Muscle of back (tissue), 11 donors: ENCODE results near the gene DPM1. TPM values are rescaled to one million over a fixed set of nuclear protein-coding genes. Genes with fewer than 3 reads are reported as not detected.
A peak's percentile ranks its signal among the peaks of the same experiment; 100 is the strongest.

ENCODE experiments used
- DNase-seq, 3 donors: peaks; one replicate each; pipeline versions ENCODE4 v3.0.0 to v3.0.0-alpha.2; 2013
- polyA plus RNA-seq, 10 donors: library from polyadenylated mRNA; unstranded; fragments of 120-200 nt; gene quantifications; one replicate each; pipeline ENCODE4 v1.2.1, GENCODE V29; 2013; ENCODE audit not compliant: insufficient read length in 10 of 10

DPM1 gene
- polyA plus RNA-seq, 10 donors, result 44.4 to 50.5 (median 47.6) TPM

DNA sequence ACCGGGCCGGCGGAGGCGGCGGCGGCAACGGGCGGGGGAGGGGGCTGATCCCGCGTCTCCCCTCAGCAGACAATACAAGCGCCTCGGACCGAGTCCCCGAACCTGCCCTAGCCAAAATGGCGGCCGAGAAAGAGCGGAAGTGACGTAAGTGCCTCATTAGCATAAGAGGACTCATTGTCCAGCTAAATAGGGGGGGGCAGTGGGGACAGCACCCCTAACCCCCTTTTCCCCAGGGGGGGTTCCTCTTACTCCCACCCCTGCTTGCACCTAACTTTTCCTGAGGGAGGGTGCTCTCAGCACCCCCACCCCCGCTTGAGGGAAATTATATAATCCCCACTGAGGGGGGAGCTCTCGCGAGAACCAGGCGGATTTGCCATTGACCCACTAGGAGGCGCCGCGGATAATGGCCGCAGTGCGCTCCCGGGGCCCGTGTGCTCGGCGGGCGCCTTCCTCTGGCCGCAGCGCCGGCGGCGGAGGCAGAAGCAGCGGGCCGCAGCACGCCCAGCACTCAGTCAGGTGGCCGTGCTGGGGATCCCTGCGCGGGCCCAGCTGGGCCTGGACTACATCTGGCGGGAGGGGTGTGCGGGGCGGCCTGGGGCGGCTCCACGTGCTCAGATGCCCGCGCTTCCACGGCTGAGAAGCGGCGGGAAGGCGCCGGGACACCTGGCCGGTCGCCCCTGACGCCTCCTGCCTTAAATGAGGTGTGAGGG lies 26.9 kb downstream of the DPM1 start, which contains the start of gene ADNP:
Gene ADNP, minus strand, starts transcription at position 132 of the 710 bp plus-strand sequence. CDS start 27,441 bp downstream, outside the sequence.
- peak; percentile 94 to 97 (median 95) for DNase-seq

GRCh38 chr20:50930976-50931305 lies 27.4 kb downstream of the DPM1 start:
- DNase-seq, result no peak

DNA sequence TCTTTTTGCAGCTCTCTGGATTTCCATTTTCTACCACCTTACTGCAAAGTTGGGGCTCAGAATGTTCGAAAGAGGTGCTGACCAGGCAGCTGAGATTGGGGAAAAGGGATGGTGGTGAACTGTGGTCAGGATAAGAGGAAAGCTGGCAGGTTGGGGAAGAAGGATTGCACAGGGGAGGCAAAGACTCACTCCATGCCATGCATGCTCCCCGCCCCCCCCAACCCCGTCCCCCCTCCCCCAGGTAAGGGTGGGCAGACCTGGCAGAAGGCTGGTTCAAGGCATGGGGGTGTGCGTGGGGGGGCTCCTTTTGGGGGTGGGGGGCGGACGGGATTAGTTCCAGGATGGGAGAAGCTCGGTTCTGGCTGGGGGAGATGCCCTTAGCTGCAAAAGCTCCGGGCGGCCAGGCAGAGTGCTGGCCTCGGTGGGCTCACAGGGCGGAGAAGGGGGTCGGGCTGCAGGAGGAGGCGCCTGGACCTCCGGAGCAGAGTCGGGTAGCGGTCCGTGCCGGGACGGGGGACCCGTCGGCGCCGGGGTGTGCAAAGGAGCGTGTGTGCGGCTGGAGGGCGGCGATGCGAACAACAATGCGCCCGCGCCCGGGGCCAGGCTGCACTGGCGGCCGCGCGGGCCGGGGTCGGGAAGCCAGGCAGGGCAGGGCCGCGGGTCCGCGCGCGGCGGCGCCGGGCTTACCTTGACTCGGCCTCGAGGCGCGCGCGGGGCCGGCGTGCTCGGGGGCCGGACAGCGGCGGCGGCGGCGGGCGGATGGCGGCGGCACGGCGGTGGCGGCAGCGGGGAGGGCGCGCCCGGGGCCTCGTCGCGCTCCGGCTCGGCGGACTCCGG lies 28.0 kb downstream of the DPM1 start:
- DNase-seq, result peak in 1 of 3 donors; percentile 58

DNA sequence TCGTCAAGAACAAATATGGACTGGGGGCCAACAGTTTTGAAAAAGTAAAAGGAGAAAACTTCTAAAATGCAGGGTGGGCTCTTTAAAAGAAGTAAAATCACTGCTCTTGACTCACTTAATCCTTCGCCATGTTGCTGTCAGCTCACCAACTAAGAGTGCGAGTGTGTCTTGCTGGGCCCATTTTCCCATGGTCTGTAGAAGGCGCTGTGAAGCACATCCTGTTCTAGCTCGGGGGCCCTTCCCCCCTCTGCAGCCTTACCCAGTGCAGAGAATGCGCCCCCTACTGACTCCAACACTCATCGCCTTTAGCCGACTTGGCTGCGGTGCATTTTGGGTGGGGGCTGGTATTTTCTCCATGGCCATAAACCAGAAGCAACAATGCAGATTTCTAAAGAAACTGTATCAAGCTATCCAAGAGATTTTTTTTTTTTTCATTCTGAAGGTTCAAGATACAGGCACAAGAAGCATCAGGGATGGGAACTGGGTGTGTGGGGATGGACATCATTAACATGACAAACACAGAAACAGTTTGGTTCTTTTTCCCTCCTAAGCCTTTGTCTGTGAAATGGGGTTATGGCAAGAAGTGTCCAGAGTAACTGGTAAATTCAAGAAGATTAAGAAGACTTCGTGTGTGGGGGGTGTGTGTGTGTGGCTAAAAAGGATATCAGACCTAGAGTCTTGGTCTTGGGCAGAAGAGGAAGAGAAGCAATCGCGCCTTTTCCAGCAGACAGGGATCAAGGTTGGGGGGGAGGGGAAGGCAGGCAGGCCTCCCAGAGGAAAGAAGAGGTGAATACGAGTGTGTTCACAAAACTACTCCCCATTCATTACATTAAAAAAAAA lies 28.8 kb downstream of the DPM1 start:
- DNase-seq, result peak; percentile 91 to 94 (median 92)

GRCh38 chr20:50928469-50928868 lies 29.9 kb downstream of the DPM1 start:
- no peak for DNase-seq

DNA sequence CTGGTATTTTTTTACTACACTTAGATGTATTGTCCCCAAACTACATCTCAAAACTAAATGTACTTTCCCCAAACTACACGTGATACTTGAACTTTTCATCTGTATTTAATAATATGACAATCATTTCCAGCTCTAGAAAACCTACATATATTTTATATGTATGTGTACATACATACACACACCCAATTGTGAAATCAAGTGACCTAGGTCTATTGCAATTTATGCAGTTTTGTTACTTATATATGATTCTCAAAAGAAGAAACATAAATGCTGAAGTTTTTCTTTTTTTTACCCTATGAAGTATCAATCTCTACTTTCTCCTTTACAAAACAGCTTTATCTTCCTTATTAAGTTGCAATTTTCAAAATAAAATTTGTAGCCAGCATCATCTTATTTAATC lies 31.8 kb downstream of the DPM1 start:
- no peak for DNase-seq

DNA sequence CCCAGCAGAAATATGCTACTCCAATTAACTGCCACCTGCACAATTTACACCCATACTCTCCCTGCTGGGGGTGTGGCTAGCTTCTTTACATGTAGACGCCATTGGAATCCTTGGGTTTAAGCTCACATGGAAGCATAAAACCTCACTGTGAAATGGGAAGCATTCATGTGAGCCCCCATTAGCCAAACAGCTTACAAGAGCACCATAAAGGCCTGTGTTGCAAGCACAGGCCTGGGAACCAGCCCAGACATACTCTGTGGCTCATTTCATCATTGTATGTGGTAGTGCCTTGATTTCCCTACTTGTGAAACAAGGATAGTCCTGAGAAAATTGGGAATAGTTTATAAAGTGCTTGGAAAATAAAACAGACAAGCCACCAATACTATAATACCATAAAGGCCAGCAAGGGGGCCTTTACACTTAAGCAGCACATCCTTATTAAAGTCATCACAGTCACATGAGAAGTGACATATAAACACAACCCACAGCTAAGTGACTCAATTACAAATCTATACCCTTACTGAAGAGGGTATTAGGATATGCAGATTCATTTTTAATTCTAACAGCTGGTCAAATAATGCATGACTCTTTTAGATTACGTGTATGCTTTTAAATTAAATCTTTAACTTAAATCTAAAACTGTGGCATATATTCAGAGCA lies 33.9 kb downstream of the DPM1 start:
- no peak for DNase-seq

DNA sequence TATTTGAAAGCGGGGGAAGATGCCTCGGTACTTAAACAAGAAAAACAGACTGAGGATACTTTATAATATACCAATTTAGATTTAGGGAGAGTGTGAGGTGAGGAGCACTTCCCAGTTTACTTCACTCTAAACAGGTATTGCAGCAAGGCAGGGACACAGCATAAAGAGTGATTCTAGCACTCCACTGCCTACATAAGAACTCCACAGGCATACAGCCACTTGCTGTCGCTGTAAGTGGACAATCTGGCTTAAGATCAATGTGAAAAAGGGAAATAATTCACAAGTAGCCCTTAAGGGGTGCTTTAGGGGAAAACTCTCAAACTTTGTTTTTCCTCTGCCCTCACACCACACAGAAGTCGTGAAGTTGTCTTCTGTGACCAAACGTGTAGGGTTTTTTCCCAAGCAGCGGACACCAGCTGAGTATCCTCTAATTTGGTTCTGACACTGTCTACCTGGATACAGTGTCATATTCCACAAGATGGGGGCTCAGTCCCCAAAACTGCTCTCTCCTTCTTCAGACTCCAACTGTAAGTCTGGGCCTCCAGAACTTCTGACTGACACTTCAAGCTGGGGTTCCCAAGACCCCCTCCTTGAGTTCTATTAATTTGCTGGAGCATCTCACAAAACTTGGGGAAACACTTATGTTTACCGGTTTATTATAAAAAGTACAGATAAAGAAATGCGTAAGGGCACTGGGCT lies 36.4 kb downstream of the DPM1 start:
- DNase-seq, result no peak

DNA sequence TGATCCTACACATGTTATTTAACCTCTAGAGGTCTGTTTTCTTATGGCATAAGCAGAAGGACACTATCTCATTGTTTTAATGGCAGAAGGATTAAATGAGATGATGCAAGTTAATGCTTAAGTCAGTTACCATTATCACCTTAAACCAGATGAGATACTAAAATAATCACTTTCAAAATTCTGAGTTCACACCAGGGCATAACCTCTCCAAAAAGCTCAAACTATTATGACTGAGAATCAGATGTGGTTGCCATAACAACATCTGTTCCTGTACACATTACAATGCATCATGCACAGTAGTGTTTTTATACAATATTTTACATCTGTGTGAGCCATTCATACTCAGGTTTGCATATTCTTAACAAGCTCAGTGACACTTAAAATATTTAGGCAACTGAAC lies 37.3 kb downstream of the DPM1 start:
- peak in 1 of 3 donors; percentile 33 for DNase-seq

GRCh38 chr20:50919567-50919966 lies 38.8 kb downstream of the DPM1 start:
- DNase-seq, result no peak

DNA sequence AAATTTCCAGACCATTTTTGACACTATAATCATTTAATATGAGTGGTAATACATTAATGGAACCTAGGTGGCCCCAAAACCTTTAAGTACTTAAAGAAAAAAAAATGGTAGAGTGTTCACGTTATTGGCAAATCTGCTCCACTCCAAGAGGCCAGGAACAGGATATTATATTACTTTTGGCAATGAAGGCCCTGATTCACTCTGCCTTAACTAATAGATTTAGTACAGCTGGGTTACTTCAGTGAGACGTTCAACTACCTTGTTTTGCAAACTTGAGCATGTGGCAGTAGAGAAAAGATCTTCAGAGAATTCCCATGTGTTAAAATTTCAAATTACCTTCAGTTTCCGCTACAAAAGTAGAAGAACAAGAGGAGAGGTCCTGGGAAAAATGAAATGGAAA lies 39.9 kb downstream of the DPM1 start:
- no peak for DNase-seq

- no peak for DNase-seq
Measured at GRCh38 chr20:50916934-50917333, 41.4 kb downstream of the DPM1 start.

DNA sequence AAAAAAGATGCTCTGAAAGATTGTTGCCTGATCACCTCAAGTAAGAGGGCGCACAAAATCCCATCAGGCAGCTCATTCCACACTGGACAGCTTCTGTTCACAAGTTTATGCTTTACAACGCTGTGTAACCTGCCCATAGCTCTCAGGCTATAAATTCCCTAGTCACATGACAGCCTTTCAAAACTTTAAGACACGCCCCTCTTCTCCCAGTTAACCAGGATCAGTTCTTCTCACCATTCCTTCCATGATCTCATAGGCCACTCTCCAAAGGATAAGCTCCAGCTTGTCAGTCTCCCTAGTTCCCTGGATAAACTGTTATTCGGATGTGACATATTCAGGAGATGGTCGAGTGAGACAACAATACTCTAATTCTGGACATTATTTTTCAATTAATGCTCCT lies 42.1 kb downstream of the DPM1 start:
- DNase-seq, result no peak

DNA sequence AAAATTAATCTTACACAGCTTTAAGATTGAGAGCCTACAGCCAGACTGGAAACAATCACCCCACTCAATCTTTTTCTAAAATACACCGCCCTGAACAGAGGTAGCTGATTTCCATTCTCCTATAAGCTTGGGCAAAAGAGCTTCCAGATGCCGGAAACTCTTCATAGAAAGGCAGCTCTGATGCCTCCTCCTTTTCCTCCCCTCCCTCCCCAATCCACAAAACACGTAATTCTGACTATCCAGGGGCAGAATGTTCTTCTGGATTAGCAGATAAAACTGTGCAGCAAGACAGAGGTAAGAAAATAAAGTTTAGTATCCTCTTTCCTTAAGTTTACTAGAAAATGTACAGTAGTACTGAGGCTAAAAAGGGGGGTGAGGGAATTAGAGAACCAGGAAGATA lies 42.9 kb downstream of the DPM1 start:
- no peak for DNase-seq

DNA sequence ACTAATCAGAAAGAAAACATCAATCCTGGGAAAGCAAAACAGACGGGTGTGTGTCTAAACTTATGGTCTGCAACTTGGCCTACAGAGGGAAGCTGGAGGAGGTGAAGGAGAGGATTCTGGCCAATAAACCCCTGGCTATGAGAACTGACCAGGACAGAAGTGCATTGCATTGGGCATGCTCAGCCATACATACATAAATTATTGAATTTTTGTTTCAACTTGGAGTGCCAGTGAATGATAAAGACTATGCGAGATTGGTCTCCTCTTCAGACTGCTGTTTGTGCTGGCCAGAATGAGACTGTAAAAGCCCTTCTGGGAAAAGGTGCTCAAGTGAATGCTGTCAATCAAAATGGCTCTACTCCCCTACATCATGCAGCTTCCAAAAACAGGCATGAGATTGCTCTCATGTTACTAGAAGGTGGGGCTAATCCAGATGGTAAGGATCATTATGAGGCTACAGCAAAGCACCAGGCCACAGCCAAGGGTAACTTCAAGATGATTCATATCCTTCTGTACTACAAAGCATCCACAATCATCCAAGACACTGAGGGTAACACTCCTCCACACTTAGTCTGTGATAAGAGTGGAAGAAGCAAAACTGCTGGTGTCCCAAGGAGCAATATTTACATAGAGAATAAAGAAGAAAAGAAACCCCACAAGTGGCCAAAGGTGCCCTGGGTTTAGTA lies 44.5 kb downstream of the DPM1 start:
- DNase-seq, result no peak

- no peak for DNase-seq
Measured at GRCh38 chr20:50911716-50912115, 46.6 kb downstream of the DPM1 start.

- DNase-seq, result peak in 1 of 3 donors; percentile 67
Measured at GRCh38 chr20:50911030-50911429, 47.3 kb downstream of the DPM1 start.

GRCh38 chr20:50909413-50909812 lies 48.9 kb downstream of the DPM1 start:
- DNase-seq, result no peak

GRCh38 chr20:50904067-50904570 lies 54.2 kb downstream of the DPM1 start:
- DNase-seq, result no peak

DNA sequence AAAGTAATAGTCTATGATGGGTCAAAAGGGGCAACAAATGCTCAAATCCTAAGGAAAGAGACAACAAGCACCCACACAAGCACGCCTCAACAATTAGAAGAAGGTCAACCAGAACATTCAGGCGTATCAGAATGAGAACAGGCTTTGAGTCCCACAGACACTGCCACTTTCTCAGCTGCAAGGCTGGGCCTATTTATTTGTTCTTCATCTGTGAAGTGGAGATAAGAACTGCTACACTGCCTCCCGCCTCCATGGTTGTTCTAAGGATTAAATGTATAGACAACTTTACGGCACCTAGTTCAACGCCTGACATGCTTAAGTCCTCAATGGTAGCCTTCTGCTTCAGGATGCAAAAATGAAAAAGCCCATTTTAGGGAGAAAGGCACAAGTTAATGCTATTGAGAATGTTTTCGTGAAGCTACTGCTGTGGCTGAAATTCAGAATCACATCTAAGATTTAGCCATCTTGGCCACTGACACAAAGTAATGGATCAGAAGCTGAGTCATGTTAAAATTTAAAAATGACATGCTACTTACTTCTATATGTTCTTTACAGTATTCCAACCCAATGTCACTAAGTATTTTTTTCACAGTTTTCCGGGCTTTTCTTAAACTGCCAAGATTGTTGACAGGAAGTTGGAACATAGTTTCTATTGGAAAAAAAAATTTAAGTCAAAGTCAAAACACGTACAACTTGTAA lies 54.8 kb downstream of the DPM1 start:
- DNase-seq, result no peak
